SK-N-SH treated with all-trans-retinoic acid at 6 μM for 48 hours (cell line): ENCODE data around the gene LGI1.

Source experiments
- ARNTL ChIP-seq: fragments of 450-650 bp; formaldehyde crosslinking; IDR thresholded peaks from 2 replicates; pipeline ENCODE4 v1.5.0; 2020; ENCODE audit warnings: low read depth, mild to moderate bottlenecking, moderate library complexity, borderline replicate concordance
- BACH2 ChIP-seq: fragments of 250-450 bp; sonication (Bioruptor Pico); IDR thresholded peaks from 2 replicates; pipeline ENCODE4 v1.9.0; 2021; ENCODE audit warnings: mild to moderate bottlenecking, borderline replicate concordance
- CSRNP3 ChIP-seq: fragments of 250-450 bp; sonication (Bioruptor Pico); IDR thresholded peaks from 2 replicates; pipeline ENCODE4 v1.5.1; 2021; ENCODE audit warnings: mild to moderate bottlenecking, moderate library complexity
- ESRRG ChIP-seq: fragments of 250-450 bp; sonication (Bioruptor Pico); IDR thresholded peaks from 2 replicates; pipeline ENCODE4 v1.6.1; 2021; ENCODE audit warnings: mild to moderate bottlenecking
- GLIS3 ChIP-seq: fragments of 250-450 bp; sonication (Bioruptor Pico); IDR thresholded peaks from 2 replicates; pipeline ENCODE4 v1.5.0; 2020; ENCODE audit warnings: mild to moderate bottlenecking, moderate library complexity
- RARB ChIP-seq: fragments of 250-450 bp; sonication (Bioruptor Pico); IDR thresholded peaks from 2 replicates; pipeline ENCODE4 v1.8.0; 2021; ENCODE audit warnings: mild to moderate bottlenecking, moderate library complexity
- TOX ChIP-seq: fragments of 250-450 bp; sonication (Bioruptor Pico); IDR thresholded peaks from 2 replicates; pipeline ENCODE4 v1.8.0; 2021; ENCODE audit warnings: mild to moderate bottlenecking, moderate library complexity, borderline replicate concordance
- ZC3H10 ChIP-seq: fragments of 250-450 bp; sonication (Bioruptor Pico); IDR thresholded peaks from 2 replicates; pipeline ENCODE4 v1.5.1; 2021; ENCODE audit warnings: mild to moderate bottlenecking, moderate library complexity
- ZFP30 ChIP-seq: fragments of 450-650 bp; formaldehyde crosslinking; IDR thresholded peaks from 2 replicates; pipeline ENCODE4 v1.5.0; 2022; ENCODE audit warnings: mild to moderate bottlenecking, moderate library complexity
- ZNF565 ChIP-seq: fragments of 450-650 bp; formaldehyde crosslinking; conservative IDR thresholded peaks from 2 replicates; pipeline ENCODE4 v1.5.0; 2020; ENCODE audit warnings: low read depth, mild to moderate bottlenecking, moderate library complexity
- ZNF70 ChIP-seq: fragments of 450-650 bp; formaldehyde crosslinking; IDR thresholded peaks from 2 replicates; pipeline ENCODE4 v1.5.0; 2020; ENCODE audit warnings: mild to moderate bottlenecking, moderate library complexity
- ZNF8 ChIP-seq: fragments of 450-650 bp; formaldehyde crosslinking; IDR thresholded peaks from 2 replicates; pipeline ENCODE4 v1.5.0; 2020; ENCODE audit warnings: mild to moderate bottlenecking, moderate library complexity
- TF ChIP-seq, protein P1 (sequence below): fragments of 250-450 bp; sonication (Bioruptor Pico); IDR thresholded peaks from 2 replicates; pipeline ENCODE4 v1.5.0; 2020; ENCODE audit warnings: mild to moderate bottlenecking, moderate library complexity
- TF ChIP-seq, protein P2 (sequence below): fragments of 250-450 bp; sonication (Bioruptor Pico); IDR thresholded peaks from 2 replicates; pipeline ENCODE4 v1.8.0; 2020; ENCODE audit warnings: mild to moderate bottlenecking, moderate library complexity, borderline replicate concordance

GRCh38 chr10:93722550-93722949 lies 35.2 kb upstream of the LGI1 start:
- TF ChIP-seq RARB (CRISPR knock-in tag): no peak
- TF ChIP-seq ZNF565 (CRISPR knock-in tag): no peak
- no peak for TF ChIP-seq TOX
- TF ChIP-seq, protein P1, sequence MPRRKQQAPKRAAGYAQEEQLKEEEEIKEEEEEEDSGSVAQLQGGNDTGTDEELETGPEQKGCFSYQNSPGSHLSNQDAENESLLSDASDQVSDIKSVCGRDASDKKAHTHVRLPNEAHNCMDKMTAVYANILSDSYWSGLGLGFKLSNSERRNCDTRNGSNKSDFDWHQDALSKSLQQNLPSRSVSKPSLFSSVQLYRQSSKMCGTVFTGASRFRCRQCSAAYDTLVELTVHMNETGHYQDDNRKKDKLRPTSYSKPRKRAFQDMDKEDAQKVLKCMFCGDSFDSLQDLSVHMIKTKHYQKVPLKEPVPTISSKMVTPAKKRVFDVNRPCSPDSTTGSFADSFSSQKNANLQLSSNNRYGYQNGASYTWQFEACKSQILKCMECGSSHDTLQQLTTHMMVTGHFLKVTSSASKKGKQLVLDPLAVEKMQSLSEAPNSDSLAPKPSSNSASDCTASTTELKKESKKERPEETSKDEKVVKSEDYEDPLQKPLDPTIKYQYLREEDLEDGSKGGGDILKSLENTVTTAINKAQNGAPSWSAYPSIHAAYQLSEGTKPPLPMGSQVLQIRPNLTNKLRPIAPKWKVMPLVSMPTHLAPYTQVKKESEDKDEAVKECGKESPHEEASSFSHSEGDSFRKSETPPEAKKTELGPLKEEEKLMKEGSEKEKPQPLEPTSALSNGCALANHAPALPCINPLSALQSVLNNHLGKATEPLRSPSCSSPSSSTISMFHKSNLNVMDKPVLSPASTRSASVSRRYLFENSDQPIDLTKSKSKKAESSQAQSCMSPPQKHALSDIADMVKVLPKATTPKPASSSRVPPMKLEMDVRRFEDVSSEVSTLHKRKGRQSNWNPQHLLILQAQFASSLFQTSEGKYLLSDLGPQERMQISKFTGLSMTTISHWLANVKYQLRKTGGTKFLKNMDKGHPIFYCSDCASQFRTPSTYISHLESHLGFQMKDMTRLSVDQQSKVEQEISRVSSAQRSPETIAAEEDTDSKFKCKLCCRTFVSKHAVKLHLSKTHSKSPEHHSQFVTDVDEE (CRISPR knock-in tag): no peak
- no peak for TF ChIP-seq ZFP30 (CRISPR knock-in tag)
- no peak for TF ChIP-seq BACH2
- no peak for TF ChIP-seq ESRRG (CRISPR knock-in tag)
- TF ChIP-seq, protein P2, sequence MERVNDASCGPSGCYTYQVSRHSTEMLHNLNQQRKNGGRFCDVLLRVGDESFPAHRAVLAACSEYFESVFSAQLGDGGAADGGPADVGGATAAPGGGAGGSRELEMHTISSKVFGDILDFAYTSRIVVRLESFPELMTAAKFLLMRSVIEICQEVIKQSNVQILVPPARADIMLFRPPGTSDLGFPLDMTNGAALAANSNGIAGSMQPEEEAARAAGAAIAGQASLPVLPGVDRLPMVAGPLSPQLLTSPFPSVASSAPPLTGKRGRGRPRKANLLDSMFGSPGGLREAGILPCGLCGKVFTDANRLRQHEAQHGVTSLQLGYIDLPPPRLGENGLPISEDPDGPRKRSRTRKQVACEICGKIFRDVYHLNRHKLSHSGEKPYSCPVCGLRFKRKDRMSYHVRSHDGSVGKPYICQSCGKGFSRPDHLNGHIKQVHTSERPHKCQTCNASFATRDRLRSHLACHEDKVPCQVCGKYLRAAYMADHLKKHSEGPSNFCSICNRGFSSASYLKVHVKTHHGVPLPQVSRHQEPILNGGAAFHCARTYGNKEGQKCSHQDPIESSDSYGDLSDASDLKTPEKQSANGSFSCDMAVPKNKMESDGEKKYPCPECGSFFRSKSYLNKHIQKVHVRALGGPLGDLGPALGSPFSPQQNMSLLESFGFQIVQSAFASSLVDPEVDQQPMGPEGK (CRISPR knock-in tag): no peak
- TF ChIP-seq CSRNP3 (CRISPR knock-in tag): no peak
- no peak for TF ChIP-seq ZNF70 (CRISPR knock-in tag)
- no peak for TF ChIP-seq ZC3H10
- TF ChIP-seq ARNTL (CRISPR knock-in tag): no peak
- TF ChIP-seq ZNF8 (CRISPR knock-in tag): no peak
- TF ChIP-seq GLIS3 (CRISPR knock-in tag): no peak
